NCI-H524 (cell line): ENCODE data around the gene EQTN.
"Not testable (repeated sequence)": the region's sequence is repeated elsewhere in the genome, so short reads cannot be mapped to it uniquely, and the experiment has no call there.

ENCODE experiments used
- DNase-seq, 2 experiments: peaks; one replicate each; lab custom pipeline; 2025; lab: John Stamatoyannopoulos, UW

The EQTN gene

GRCh38 chr9:27293996-27294395 lies 3.0 kb downstream of the EQTN start:
- DNase-seq = no peak

- peak; percentile 63 to 80 for DNase-seq
These were observed 4.1 kb downstream of the EQTN start for GRCh38 chr9:27292659-27293405.

GRCh38 chr9:27291292-27291691 lies 5.7 kb downstream of the EQTN start:
- peak in 1 of 2 experiments; percentile 9 for DNase-seq

GRCh38 chr9:27282269-27282668 lies 14.7 kb downstream of the EQTN start:
- no peak for DNase-seq

GRCh38 chr9:27280860-27281259 lies 16.1 kb downstream of the EQTN start:
- DNase-seq = no peak

- DNase-seq = no peak
These were observed 16.7 kb downstream of the EQTN start for GRCh38 chr9:27280249-27280648.

GRCh38 chr9:27279611-27280010 lies 17.3 kb downstream of the EQTN start:
- no peak for DNase-seq

GRCh38 chr9:27278374-27278773 lies 18.6 kb downstream of the EQTN start:
- DNase-seq = no peak

GRCh38 chr9:27276193-27277030 lies 20.5 kb downstream of the EQTN start:
- peak; percentile 9 to 63 for DNase-seq

GRCh38 chr9:27273186-27273585 lies 23.8 kb downstream of the EQTN start:
- no peak for DNase-seq

GRCh38 chr9:27272103-27272502 lies 24.8 kb downstream of the EQTN start:
- DNase-seq = no peak

GRCh38 chr9:27261517-27262211 lies 35.3 kb downstream of the EQTN start:
- DNase-seq = no peak

- no peak for DNase-seq
These were observed 36.0 kb downstream of the EQTN start for GRCh38 chr9:27260789-27261516.

- no peak for DNase-seq
These were observed 38.3 kb downstream of the EQTN start for GRCh38 chr9:27258662-27259061.

GRCh38 chr9:27248702-27249101 lies 48.2 kb downstream of the EQTN start:
- DNase-seq = no peak

GRCh38 chr9:27247756-27248155 lies 49.2 kb downstream of the EQTN start:
- DNase-seq = peak; percentile 0 to 56

GRCh38 chr9:27239648-27240047 lies 57.3 kb downstream of the EQTN start:
- DNase-seq = not testable (repeated sequence)
